Neural progenitor cell (in vitro differentiated cells): Measurements from ENCODE around the gene SPEM1. TPM values are rescaled to one million over a fixed set of nuclear protein-coding genes. Genes with fewer than 3 reads are reported as not detected.

ENCODE experiments used
- DNase-seq: peaks from one replicate; pipeline ENCODE4 v3.0.0-alpha.2; 2016; ENCODE audit warnings: low spot score
- H2AFZ ChIP-seq: fragments of 200-600 bp; sonication (generic); replicated peaks from 2 replicates; pipeline ENCODE4 v1.6.1; 2016; ENCODE audit warnings: antibody characterized with exemption
- H3F3A ChIP-seq: fragments of 200-600 bp; sonication (generic); 2 replicates; pipeline ENCODE4 v1.6.1; 2016; ENCODE audit warnings: antibody characterized with exemption, low read depth
- H3K27ac ChIP-seq: fragments of 200-600 bp; sonication (generic); 2 replicates; pipeline ENCODE4 v1.5.1; 2016; ENCODE audit warnings: mild to moderate bottlenecking
- H3K27me3 ChIP-seq: fragments of 200-600 bp; sonication (generic); 2 replicates; pipeline ENCODE4 v1.6.1; 2016; ENCODE audit warnings: mild to moderate bottlenecking, moderate library complexity
- H3K36me3 ChIP-seq: fragments of 200-600 bp; sonication (generic); 2 replicates; pipeline ENCODE4 v1.5.1; 2016
- H3K4me1 ChIP-seq: fragments of 200-600 bp; sonication (generic); 2 replicates; pipeline ENCODE4 v1.6.1; 2016; ENCODE audit warnings: mixed run types
- H3K4me2 ChIP-seq: fragments of 200-600 bp; sonication (generic); 2 replicates; pipeline ENCODE4 v1.6.1; 2016
- H3K4me3 ChIP-seq: fragments of 200-600 bp; sonication (generic); 2 replicates; pipeline ENCODE4 v1.5.1; 2016
- H3K79me2 ChIP-seq: fragments of 200-600 bp; sonication (generic); 2 replicates; pipeline ENCODE4 v1.6.1; 2016; ENCODE audit warnings: low read depth
- H3K9ac ChIP-seq: fragments of 200-600 bp; sonication (generic); 2 replicates; pipeline ENCODE4 v1.6.1; 2016
- H3K9me3 ChIP-seq: fragments of 200-600 bp; sonication (generic); 2 replicates; pipeline ENCODE4 v1.5.1; 2016; ENCODE audit warnings: low read depth
- H4K20me1 ChIP-seq: fragments of 200-600 bp; sonication (generic); 2 replicates; pipeline ENCODE4 v1.6.1; 2016; ENCODE audit warnings: low read depth
- H3K27ac Mint-ChIP-seq: 3 replicates; pipeline ENCODE4 v1.8.0; 2021; ENCODE audit warnings: mixed read lengths
- H3K27me3 Mint-ChIP-seq: 2 replicates; pipeline ENCODE4 v1.8.0; 2022; ENCODE audit warnings: low read depth, mild to moderate bottlenecking, inconsistent platforms, moderate library complexity, mixed read lengths; ENCODE audit not compliant: insufficient read depth
- H3K36me3 Mint-ChIP-seq: 3 replicates; pipeline ENCODE4 v1.8.0; 2021; ENCODE audit warnings: mixed read lengths
- H3K4me1 Mint-ChIP-seq: 3 replicates; pipeline ENCODE4 v1.8.0; 2021; ENCODE audit warnings: mixed read lengths
- H3K4me3 Mint-ChIP-seq: 3 replicates; pipeline ENCODE4 v1.8.0; 2021; ENCODE audit warnings: mild to moderate bottlenecking, moderate library complexity, mixed read lengths
- H3K9me3 Mint-ChIP-seq: 3 replicates; pipeline ENCODE4 v1.8.0; 2020; ENCODE audit warnings: mixed read lengths
- EZH2 ChIP-seq: fragments of 200-600 bp; sonication (generic); IDR thresholded peaks from 2 replicates; pipeline ENCODE4 v1.6.1; 2017; ENCODE audit warnings: antibody characterized with exemption, mild to moderate bottlenecking, moderate library complexity
- EZH2phosphoT487 ChIP-seq: fragments of 200-600 bp; sonication (generic); IDR thresholded peaks from 2 replicates; pipeline ENCODE4 v1.6.1; 2017; ENCODE audit warnings: antibody characterized with exemption
- total RNA-seq: library from RNA; depleted of rRNA; stranded (reverse); fragments of >200 nt; gene quantifications from 2 replicates; pipeline ENCODE4 v1.2.3, GENCODE V29; 2015; ENCODE audit warnings: low replicate concordance
- TF ChIP-seq, protein P1 (sequence below): fragments of 200-600 bp; sonication (generic); IDR thresholded peaks from 2 replicates; pipeline ENCODE4 v1.5.1; 2017; ENCODE audit warnings: antibody characterized with exemption, mild to moderate bottlenecking

SPEM1 gene
- total RNA-seq, 1 donor from 2014 or later, result not detected

DNA sequence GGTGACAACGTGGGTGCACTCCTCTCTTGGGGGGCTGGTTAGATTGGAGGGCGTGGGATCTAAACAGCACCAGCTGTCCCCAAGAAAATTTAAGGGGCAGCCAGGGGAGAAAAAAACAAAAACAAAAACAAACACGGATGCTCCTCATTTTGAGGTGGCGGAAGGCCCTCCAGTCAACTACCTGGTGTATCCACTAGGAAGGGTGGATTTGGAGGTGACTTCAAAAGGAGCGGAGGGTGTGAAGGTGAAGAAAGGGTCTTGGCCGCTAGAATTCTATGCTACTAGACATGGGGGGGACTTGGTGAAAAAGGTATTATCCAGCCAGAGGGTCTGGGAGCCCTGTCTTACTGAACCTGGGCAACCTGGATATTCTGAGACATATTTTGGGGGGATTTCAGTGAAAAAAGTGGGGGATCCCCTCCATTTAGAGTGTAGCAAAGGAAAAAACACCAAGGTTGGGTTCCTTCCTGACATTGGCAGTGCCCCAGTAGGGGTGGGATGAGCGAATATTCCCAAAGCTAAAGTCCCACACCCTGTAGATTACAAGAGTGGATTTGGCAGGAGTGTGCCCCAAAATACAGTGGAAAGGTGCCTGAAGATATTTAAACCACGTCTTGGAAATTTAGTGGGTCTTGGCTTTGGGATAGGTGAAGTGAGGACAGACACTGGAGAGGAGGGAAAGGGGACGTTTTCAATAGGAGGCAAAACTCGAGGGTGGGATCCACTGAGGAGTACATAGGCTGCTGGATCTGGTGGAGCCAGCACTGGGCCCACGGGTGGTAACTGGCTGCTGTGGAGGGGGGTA is 18.7 kb downstream of the SPEM1 start:
- no peak overlapping the region for H3K9ac ChIP-seq
- H3K9me3 Mint-ChIP-seq, result no peaks in the 10 kb centered on the region
- H4K20me1 ChIP-seq, result no peaks in the 10 kb centered on the region
- H3K36me3 Mint-ChIP-seq, result no peaks in the 10 kb centered on the region
- no peaks in the 10 kb centered on the region for H3K36me3 ChIP-seq
- no peak for DNase-seq
- TF ChIP-seq EZH2phosphoT487 (peak; percentile 79), EZH2 (peak; percentile 80)
- TF ChIP-seq, protein P1, sequence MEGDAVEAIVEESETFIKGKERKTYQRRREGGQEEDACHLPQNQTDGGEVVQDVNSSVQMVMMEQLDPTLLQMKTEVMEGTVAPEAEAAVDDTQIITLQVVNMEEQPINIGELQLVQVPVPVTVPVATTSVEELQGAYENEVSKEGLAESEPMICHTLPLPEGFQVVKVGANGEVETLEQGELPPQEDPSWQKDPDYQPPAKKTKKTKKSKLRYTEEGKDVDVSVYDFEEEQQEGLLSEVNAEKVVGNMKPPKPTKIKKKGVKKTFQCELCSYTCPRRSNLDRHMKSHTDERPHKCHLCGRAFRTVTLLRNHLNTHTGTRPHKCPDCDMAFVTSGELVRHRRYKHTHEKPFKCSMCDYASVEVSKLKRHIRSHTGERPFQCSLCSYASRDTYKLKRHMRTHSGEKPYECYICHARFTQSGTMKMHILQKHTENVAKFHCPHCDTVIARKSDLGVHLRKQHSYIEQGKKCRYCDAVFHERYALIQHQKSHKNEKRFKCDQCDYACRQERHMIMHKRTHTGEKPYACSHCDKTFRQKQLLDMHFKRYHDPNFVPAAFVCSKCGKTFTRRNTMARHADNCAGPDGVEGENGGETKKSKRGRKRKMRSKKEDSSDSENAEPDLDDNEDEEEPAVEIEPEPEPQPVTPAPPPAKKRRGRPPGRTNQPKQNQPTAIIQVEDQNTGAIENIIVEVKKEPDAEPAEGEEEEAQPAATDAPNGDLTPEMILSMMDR, result no peak
- peak overlapping the region; percentile 93 for H3K4me2 ChIP-seq
- H3K27me3 ChIP-seq, result peaks cover 62% of the 10 kb centered on the region
- H3K27me3 Mint-ChIP-seq, result peaks cover 38% of the 10 kb centered on the region
- H3K4me1 Mint-ChIP-seq, result peaks cover 46% of the 10 kb centered on the region
- H3K4me1 ChIP-seq, result peaks cover 20% of the 10 kb centered on the region
- H2AFZ ChIP-seq, result no peak overlapping the region
- no peak overlapping the region for H3K27ac ChIP-seq
- peak overlapping the region; percentile 89 for H3K4me3 Mint-ChIP-seq
- H3K4me3 ChIP-seq, result peak overlapping the region; percentile 74
- H3K79me2 ChIP-seq, result no peaks in the 10 kb centered on the region
- no peaks in the 10 kb centered on the region for H3K9me3 ChIP-seq
- H3F3A ChIP-seq, result peaks cover 43% of the 10 kb centered on the region
- H3K27ac Mint-ChIP-seq, result peak overlapping the region; percentile 60

DNA sequence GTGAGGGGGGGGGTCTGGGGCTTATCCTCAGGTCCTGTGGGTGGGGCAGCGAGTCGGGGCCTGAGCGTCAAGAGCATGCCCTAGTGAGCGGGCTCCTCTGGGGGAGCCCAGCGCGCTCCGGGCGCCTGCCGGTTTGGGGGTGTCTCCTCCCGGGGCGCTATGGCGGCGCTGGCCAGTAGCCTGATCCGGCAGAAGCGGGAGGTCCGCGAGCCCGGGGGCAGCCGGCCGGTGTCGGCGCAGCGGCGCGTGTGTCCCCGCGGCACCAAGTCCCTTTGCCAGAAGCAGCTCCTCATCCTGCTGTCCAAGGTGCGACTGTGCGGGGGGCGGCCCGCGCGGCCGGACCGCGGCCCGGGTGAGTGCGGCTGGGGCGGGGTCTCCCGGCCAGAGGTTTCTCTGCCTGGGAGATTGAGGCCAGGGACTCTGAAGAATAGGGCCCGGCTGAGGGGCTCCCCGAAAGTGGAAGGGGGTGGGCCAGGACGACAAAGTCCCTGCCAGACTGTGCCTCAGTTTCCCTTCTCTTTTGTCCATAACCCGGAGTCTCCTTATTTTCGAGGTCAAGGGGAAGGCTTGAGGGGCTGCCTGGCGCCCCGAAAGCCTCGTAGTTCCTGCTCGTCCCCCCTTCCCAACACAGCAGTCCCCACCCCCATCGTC is 19.5 kb downstream of the SPEM1 start, which contains the start of gene FGF11:
Gene FGF11 (plus strand): TSS at position 51 of the 651 bp plus-strand sequence. CDS start 109 bp downstream, at position 160.
- Mint-ChIP-seq H3K27me3 (peaks cover 38% of the 10 kb centered on the region), H3K4me3 (peak within 1 kb of the TSS; percentile 96), H3K9me3 (no peaks in the 10 kb centered on the region), H3K4me1 (peaks cover 51% of the 10 kb centered on the region), H3K27ac (peak within 1 kb of the TSS; percentile 99), H3K36me3 (no peaks in the 10 kb centered on the region)
- H3K27ac ChIP-seq, result no peak within 1 kb of the TSS
- H3K27me3 ChIP-seq, result peaks cover 69% of the 10 kb centered on the region
- peak within 1 kb of the TSS; percentile 53 for H3K9ac ChIP-seq
- H3K36me3 ChIP-seq, result no peaks in the 10 kb centered on the region
- no peaks in the 10 kb centered on the region for H3K79me2 ChIP-seq
- H3K4me2 ChIP-seq, result peak within 1 kb of the TSS; percentile 93
- DNase-seq, result peak; percentile 56
- H3K4me3 ChIP-seq, result peak within 1 kb of the TSS; percentile 74
- H3F3A ChIP-seq, result peaks cover 50% of the 10 kb centered on the region
- TF ChIP-seq, protein P1, result no peak
- TF ChIP-seq EZH2 (peak; percentile 19), EZH2phosphoT487 (peak; percentile 50)
- H3K4me1 ChIP-seq, result peaks cover 24% of the 10 kb centered on the region
- no peaks in the 10 kb centered on the region for H3K9me3 ChIP-seq
- H4K20me1 ChIP-seq, result no peaks in the 10 kb centered on the region
- H2AFZ ChIP-seq, result peak within 1 kb of the TSS; percentile 84

DNA sequence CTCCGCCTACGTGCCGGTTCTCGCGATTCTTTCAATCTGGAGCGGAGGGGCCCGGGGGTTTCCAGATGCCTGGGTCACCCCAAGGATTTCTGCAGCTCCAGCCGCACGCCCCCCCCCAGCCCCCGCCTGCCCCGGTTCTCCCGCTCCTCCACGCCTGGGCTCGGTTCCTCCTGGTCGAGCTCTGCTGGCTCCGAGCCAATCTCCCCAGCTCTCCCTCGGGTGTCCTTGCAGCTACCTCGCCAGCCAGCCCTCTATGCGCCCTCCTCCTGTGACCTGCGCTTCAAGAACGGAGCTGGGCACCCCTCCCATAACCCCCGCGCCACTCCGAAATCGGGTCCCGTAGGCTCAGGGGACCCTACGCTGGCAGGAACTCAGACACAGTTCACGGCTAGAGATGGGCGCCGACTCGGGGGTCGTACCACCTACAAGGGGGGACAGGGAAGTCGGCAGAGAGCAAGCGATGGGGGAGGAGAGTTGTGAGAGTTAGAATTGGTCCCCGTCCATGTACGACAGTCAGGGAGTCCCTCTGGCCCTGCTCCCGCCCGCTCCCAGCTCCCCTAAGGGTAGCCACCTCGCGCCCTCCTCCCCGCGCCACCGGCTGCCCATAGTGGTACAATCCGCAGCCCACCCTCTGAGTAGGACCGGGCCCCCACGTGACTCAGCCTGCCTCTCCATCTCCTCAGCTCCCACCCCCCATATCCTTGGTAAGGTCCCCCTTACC is 20.1 kb downstream of the SPEM1 start:
- peak overlapping the region; percentile 96 for H3K4me3 Mint-ChIP-seq
- H3K27me3 ChIP-seq, result peaks cover 70% of the 10 kb centered on the region
- H3K27me3 Mint-ChIP-seq, result peaks cover 35% of the 10 kb centered on the region
- no peaks in the 10 kb centered on the region for H3K36me3 ChIP-seq
- H4K20me1 ChIP-seq, result no peaks in the 10 kb centered on the region
- DNase-seq, result peak; percentile 73
- no peaks in the 10 kb centered on the region for H3K9me3 ChIP-seq
- peak overlapping the region; percentile 74 for H3K4me3 ChIP-seq
- no peak overlapping the region for H3K27ac ChIP-seq
- H3K9me3 Mint-ChIP-seq, result no peaks in the 10 kb centered on the region
- peak overlapping the region; percentile 81 for H2AFZ ChIP-seq
- H3K4me1 ChIP-seq, result peaks cover 26% of the 10 kb centered on the region
- H3K4me2 ChIP-seq, result peak overlapping the region; percentile 93
- TF ChIP-seq, protein P1, result no peak
- TF ChIP-seq EZH2phosphoT487, result no peak
- no peak for TF ChIP-seq EZH2
- H3K4me1 Mint-ChIP-seq, result peaks cover 53% of the 10 kb centered on the region
- H3K9ac ChIP-seq, result peak overlapping the region; percentile 53
- peak overlapping the region; percentile 99 for H3K27ac Mint-ChIP-seq
- no peaks in the 10 kb centered on the region for H3K79me2 ChIP-seq
- peaks cover 57% of the 10 kb centered on the region for H3F3A ChIP-seq
- no peaks in the 10 kb centered on the region for H3K36me3 Mint-ChIP-seq
